ENCODE data around the gene SMARCA1.
A peak's percentile ranks its signal among the peaks of the same experiment; 100 is the strongest.
"Not testable (repeated sequence)": the region's sequence is repeated elsewhere in the genome, so short reads cannot be mapped to it uniquely, and the experiment has no call there.

Gene SMARCA1, protein sequence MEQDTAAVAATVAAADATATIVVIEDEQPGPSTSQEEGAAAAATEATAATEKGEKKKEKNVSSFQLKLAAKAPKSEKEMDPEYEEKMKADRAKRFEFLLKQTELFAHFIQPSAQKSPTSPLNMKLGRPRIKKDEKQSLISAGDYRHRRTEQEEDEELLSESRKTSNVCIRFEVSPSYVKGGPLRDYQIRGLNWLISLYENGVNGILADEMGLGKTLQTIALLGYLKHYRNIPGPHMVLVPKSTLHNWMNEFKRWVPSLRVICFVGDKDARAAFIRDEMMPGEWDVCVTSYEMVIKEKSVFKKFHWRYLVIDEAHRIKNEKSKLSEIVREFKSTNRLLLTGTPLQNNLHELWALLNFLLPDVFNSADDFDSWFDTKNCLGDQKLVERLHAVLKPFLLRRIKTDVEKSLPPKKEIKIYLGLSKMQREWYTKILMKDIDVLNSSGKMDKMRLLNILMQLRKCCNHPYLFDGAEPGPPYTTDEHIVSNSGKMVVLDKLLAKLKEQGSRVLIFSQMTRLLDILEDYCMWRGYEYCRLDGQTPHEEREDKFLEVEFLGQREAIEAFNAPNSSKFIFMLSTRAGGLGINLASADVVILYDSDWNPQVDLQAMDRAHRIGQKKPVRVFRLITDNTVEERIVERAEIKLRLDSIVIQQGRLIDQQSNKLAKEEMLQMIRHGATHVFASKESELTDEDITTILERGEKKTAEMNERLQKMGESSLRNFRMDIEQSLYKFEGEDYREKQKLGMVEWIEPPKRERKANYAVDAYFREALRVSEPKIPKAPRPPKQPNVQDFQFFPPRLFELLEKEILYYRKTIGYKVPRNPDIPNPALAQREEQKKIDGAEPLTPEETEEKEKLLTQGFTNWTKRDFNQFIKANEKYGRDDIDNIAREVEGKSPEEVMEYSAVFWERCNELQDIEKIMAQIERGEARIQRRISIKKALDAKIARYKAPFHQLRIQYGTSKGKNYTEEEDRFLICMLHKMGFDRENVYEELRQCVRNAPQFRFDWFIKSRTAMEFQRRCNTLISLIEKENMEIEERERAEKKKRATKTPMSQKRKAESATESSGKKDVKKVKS

DNA sequence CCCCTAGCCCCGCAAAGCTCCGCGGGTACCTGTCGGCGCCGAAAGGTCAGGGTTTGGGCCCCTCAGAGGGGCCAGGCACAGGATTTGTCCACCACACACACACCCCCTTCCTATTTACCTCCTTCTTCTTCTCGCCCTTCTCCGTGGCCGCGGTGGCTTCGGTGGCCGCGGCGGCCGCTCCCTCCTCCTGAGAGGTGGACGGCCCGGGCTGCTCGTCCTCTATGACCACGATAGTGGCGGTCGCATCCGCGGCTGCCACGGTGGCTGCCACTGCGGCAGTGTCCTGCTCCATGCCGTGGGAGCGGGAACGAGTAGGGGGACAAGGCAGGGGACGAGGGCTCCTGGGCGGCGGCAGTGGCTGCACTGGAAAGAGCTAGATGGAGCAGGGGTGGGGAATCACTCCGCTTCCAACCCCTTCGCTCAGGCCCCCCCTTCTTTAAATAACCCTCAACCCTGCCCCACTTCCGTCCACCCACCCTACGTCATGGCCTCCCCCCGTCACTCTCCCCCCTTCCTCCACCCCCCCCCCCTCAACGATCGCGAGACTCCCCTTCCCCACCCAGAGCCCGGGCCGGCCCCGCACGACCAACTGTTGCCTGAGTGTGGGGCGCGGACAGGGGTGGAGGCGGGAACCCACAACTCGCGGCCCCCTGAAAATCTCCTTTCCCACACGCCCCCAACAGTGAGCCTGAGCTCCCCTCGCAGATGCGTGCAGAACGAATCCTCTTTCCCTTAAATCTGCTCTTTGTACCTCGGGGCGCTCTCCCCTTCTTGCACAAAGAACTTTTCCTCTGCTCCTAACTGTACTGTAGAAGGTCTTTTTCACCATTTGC lies at the start of gene SMARCA1:
SMARCA1 (minus strand) TSS at position 412 of the 833 bp plus-strand sequence; CDS start at position 292, 120 bp downstream.
- FAIRE-seq, result no peak
- no peak for DNase-seq (ENCODE audit: extremely low spot score, insufficient read length, low read depth)

DNA sequence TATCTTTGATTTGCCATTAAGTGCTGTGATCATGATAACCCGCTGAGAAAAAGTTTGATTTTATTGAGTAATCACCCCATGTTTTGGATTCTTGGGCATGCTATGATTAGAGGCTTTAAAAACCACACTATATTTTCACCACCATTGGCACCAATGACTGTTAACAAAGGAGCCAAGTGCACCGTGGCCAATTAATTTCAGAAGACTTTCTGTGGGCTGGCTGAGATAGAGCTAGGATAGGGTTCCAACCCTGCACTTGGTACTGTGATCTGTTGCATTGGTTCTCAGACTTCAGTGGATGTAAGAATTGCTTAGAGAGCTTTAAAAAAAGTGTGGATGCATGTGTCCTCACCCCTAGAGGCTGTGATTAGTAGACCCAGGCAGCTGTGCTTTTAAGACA lies 49.1 kb upstream of the SMARCA1 start:
- DNase-seq (ENCODE audit: extremely low spot score, insufficient read length, low read depth) (no peak), FAIRE-seq (no peak)

DNA sequence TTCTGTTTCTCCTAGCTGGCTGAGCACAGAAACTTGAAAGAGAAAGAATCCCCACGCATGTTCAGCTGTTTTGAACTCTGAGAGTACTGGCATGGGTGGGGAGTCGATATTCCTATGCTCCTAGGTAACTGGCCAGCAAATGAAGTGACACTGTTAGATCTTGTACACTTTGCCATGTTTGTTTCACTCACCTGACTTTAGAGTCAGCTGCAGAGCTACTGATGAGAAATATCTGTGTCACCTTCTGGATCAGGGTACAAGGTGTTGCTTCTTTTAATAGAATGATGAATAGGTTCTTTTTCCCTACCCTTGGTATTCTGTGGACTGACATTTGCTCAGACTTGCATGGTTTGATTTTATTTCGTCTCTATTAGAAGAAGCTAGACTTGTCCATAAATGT lies 45.1 kb upstream of the SMARCA1 start:
- FAIRE-seq (peak; percentile 75), DNase-seq (ENCODE audit: extremely low spot score, insufficient read length, low read depth) (no peak)

DNA sequence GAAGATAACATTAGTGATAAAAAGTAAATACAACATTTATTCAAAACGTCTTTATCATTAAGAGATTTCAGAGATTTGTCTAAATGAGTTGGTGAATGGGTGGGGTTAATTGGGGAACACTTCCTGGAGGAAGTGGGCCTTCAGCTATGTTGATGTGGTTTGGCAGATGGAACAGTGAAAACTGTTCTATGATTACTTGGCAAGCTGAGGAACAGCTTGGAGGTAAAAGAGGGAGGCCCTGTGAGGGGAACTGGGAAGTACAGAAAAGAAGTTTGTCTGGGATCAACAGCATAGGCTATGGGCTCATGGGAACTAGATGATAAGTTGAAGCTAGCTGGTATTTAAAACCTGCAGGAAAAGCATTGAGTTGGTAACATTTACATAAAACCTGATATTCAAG lies 42.8 kb upstream of the SMARCA1 start:
- DNase-seq (ENCODE audit: extremely low spot score, insufficient read length, low read depth), result no peak
- FAIRE-seq, result no peak

DNA sequence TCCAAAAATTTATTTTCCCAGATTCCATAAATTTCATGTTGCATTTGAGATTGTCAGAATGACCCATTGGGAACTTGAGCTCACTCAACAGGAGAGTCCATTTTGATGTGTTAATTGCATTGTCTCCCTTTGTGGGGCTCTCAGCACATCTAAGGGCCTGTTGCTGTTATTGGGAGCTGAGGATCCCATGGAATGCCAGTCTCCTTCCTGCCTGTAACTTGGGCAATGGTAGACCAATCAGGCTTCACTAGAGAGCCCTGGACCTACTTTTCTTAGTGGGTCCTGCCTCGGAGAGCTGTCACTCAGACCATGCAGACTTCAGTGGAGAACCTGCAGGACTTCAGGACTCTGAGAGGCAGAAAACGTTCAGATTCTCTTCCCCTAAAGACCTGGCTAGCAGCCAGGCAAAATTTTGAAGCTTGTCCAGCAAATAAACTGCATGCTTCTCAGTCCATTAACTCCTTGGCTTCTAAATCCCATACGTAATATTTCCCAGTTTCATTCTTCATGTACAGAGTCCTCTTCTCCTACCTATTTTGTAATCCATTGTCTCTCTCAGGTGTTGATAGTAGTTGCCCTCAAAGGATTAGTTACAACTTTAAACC lies 41.9 kb upstream of the SMARCA1 start:
- DNase-seq (ENCODE audit: extremely low spot score, insufficient read length, low read depth), result no peak

DNA sequence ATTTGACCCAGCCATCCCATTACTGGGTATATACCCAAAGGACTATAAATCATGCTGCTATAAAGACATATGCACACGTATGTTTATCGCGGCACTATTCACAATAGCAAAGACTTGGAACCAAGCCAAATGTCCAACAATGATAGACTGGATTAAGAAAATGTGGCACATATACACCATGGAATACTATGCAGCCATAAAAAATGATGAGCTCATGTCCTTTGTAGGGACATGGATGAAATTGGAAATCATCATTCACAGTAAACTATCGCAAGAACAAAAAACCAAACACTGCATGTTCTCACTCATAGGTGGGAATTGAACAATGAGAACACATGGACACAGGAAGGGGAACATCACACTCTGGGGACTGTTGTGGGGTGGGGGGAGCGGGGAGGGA lies 41.1 kb upstream of the SMARCA1 start:
- not testable (repeated sequence) for FAIRE-seq; DNase-seq (ENCODE audit: extremely low spot score, insufficient read length, low read depth)

More for the DNA sequence above, 41.9 kb upstream of the SMARCA1 start:
- peak; percentile 21 for FAIRE-seq

DNA sequence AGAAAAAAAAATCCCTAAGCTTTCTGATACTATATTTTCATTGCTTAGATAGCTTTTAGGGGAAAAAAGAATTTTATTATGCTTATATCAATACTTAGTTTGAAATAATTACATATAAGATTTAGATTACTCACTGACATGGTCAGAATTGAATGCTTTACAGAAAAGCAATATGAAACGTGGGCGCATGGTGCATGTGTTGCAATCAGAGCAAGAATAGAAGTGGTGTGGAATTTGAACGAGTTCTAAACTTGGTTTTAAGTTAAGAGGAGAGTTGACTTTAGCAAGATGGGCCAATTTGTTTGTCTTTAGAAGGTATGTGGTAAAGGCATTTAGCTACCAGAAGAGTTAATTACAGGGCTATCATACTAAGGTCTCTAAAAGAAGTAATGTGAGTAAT lies 38.2 kb upstream of the SMARCA1 start:
- FAIRE-seq (no peak), DNase-seq (ENCODE audit: extremely low spot score, insufficient read length, low read depth) (no peak)

DNA sequence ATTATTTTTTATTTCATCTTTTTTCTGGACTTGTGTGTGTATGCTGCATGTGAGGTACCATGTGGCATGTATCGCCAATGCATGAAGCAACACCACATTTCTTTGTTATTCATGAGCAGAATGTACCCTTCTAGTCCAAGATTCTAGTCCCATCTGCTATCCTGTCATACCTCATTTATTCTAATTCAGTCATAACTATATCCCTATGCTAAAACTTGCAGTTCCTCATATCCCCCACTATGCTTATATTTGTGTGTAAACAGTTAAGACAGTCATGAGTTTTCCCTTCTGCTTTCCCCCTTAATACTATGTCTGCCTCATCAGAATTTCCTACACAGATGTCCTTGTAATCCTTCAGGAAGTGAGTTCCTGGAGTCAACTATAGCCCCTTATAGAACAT lies 36.5 kb upstream of the SMARCA1 start:
- DNase-seq (ENCODE audit: extremely low spot score, insufficient read length, low read depth), result no peak
- FAIRE-seq, result no peak

DNA sequence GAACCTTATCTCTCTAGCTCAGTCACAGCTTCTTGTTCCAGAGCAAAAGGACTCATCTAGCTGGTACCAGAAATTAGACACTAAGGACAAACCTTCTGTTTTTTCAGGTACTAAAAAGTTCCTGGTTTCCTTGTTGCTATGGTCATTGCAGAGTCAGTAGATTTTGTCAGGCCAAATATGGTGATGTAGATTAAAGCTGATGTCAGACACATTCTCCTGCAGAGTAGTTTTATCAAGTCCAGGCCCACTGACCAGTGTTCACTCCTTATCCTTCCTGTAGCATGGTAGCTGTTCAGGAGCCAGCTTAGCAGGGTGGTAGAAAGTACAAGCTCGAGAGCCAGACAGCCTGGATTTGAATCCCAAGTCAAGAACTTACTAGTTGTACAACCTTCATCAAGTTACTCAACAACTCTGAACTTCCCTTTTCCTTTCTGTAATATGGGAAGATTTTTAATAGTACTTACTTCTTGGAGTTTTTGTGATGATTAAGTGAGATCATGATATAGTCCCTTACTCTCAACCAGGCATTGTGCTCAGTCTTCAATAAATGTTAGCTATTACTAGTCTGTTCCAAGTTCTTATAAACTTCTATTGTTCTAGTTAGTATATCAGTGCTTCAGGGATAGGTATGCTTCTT lies 34.7 kb upstream of the SMARCA1 start:
- no peak for FAIRE-seq
- DNase-seq (ENCODE audit: extremely low spot score, insufficient read length, low read depth), result no peak

DNA sequence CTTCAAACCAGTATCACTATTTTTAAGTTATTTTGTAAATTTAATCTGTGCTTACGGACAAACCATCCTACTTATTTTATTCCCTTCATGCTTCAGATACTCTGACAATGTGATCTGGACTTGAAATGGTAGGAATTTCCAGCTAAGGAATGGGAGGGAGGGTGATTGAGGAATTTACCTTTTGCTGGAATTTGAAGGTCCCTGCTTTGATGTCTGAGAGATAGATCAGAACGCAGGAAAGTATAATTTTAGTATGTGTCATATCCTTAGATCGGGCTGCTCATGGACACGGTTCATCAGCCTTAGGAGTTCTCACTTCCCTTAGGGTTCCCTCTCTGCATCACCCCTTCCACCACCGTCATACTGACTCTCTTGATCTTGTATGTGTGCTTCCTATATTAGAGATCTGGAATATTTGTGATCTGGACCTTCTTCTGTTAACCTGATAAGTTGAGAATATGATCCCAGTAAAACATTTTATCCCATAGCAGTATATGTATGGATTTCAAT lies 33.6 kb upstream of the SMARCA1 start:
- DNase-seq (ENCODE audit: extremely low spot score, insufficient read length, low read depth) (no peak), FAIRE-seq (no peak)

DNA sequence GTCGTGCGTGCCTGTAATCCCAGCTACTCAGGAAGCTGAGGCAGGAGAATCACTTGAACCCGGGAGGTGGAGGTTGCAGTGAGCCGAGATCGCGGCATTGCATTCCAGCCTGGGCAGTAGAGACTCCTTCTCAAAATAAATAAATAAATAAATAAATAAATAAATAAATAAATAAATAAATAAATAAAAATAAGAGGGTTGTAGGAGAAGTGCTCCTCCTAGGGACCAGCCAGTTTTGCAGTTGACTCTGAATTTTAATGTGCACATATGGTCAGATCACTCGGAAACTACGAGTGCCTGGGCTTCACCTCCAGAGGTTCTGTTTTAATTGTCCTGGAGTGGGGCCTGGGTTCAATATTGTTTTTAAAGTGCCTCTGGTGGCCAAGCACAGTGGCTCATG lies 31.5 kb upstream of the SMARCA1 start:
- not testable (repeated sequence) for DNase-seq (ENCODE audit: extremely low spot score, insufficient read length, low read depth); FAIRE-seq

DNA sequence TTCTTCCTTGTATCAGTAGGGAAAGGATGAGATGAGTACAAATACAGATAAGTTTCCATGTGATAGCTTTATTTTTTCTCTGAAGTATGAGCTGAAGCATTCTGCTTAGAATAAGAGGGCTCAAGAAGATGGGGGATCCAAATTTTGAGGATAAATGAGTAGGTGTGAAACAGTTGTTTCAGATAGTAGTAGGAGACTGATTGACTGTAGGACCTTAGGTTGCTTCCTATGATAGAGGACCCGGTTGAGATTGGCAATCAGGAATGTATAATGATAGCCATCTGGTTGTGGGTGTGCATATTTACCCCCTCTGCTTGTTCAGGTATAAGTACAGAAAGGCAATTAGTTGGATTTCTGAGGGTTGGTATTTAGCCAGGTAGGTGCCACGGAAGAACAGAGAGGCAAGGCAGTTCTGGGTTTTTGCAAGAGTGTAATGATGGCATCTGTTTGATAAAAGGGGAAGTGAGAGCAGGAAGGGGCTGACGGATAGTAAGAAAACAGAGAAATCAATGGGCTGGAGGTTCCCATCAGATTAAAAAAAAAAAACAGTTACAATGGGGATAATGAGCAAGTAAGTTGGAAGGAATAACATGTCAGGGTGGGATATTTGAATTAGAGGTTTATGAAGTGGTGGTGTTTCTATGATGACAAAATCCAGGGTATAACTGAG lies 30.5 kb upstream of the SMARCA1 start:
- peak; percentile 81 for FAIRE-seq
- no peak for DNase-seq (ENCODE audit: extremely low spot score, insufficient read length, low read depth)

DNA sequence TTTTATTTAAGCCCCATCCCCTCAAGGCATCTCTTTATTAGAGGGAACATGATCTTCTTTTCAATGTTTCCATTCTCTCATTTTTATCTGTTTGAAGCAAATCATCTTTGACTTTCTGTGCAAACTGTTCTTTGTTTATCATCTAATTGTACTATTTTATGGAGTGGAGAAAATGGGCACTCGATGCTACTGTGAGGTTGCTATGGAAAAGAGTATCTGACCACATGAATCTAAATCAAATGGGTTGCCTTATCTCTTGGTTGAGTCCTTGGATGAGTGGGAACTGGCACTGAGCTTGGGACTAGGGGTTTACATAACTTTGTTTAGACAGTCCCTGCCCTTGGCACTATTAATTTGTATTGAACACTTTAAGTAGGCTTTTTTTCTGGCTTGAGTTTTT lies 25.8 kb upstream of the SMARCA1 start:
- no peak for DNase-seq (ENCODE audit: extremely low spot score, insufficient read length, low read depth)
- no peak for FAIRE-seq

DNA sequence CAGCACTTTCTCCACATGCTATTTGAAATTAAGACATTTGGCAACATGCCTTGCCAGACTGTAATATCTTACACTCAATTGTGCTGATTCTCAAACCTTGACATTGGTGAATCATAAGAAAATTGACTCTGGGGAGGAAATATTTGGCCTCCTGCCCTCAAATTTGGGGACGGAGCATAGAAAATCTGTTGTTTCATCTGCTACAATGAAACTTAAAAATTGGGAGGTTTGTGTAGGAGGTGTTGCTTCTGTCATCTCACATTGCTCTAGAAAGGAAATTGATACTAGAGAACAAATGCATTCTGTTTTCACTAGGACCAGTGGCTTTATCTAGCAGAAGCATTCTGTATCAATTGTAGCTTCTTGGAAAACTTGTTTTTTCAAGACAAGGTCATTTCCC lies 22.1 kb upstream of the SMARCA1 start:
- FAIRE-seq, result no peak
- DNase-seq (ENCODE audit: extremely low spot score, insufficient read length, low read depth), result no peak

DNA sequence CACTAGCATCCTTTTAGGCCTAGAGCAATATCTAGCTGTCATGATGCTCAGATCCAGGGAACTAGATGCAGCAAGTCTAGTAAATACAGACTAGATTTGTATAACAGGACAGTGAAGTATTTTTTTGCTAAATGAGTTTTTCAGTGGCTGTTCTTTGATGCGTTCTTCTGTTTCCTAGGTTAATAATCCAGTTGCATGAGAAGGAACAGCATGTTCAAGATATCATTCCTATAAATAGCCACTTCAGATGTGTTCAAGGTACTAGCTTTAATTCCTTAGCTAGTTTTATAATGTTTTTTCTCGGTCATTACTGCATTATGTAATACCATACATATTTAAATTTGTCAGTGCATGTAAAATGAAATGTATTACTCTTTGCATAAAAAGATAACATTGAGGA lies 21.5 kb upstream of the SMARCA1 start:
- peak; percentile 9 for FAIRE-seq

DNA sequence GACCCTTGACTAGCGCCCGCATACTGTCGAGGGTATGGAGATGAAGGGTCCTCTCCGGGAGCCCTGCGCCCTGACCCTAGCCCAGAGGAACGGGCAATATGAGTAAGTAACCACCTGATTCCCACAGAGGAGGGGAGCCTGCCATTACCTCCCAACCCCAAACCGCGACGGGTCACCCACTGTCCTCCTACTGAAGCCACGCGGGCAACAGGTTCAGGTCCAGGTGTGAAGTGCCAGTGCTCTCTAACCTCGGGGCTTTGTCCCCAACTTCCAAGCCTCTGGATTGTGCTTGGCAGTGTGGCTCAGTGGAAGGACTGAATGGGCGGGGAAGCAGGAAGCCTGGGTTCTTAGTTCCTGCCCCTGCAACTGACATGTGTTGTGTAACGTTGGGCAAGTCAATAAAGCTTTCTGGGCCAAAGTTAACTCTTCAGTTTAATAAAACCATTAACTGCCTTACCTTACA lies 17.5 kb upstream of the SMARCA1 start:
- FAIRE-seq (no peak), DNase-seq (ENCODE audit: extremely low spot score, insufficient read length, low read depth) (no peak)

More for the DNA sequence above, 21.5 kb upstream of the SMARCA1 start:
- DNase-seq (ENCODE audit: extremely low spot score, insufficient read length, low read depth), result no peak

DNA sequence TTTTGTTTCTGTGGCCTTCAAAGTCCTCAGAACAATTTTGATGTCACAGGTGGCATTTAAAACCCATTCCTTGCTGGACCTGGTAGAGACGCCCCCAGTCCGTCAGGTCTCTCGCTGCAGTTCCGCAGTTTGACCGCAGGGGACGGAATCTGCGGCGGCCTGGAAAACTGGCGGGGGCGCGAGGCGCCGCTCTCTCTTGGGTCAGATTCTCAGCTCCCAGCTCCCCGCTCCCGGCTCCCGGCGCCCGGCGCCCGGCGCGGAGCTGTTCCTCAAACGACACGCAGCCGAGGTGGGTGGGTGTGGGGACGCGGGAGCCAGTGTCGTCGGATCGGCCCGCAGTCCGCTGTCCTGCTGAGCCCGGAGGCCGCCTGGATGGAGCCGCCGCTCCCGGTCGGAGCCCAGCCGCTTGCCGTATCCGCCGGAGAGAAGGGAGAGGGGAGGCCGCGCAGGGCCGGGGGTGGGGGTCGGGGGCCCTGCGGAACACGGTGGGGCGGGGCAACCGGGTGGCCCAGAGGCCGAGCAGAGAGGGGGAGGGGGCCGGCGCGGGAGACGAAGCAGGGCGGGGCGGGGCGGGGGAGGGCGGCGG lies 16.9 kb upstream of the SMARCA1 start, which contains the start of gene OCRL:
OCRL (plus strand) TSS at position 192 of the 586 bp plus-strand sequence; CDS start at position 373, 181 bp downstream.
- peak; percentile 42 for DNase-seq (ENCODE audit: extremely low spot score, insufficient read length, low read depth)
- peak; percentile 89 for FAIRE-seq

All from GM18507 (cell line).